NCI-H510A (cell line): ENCODE results near the gene GPR155.
"Not testable (repeated sequence)": the region's sequence is repeated elsewhere in the genome, so short reads cannot be mapped to it uniquely, and the experiment has no call there.

ENCODE experiments used
- DNase-seq: peaks from one replicate; lab custom pipeline; 2025; lab: John Stamatoyannopoulos, UW

GPR155 gene

DNA sequence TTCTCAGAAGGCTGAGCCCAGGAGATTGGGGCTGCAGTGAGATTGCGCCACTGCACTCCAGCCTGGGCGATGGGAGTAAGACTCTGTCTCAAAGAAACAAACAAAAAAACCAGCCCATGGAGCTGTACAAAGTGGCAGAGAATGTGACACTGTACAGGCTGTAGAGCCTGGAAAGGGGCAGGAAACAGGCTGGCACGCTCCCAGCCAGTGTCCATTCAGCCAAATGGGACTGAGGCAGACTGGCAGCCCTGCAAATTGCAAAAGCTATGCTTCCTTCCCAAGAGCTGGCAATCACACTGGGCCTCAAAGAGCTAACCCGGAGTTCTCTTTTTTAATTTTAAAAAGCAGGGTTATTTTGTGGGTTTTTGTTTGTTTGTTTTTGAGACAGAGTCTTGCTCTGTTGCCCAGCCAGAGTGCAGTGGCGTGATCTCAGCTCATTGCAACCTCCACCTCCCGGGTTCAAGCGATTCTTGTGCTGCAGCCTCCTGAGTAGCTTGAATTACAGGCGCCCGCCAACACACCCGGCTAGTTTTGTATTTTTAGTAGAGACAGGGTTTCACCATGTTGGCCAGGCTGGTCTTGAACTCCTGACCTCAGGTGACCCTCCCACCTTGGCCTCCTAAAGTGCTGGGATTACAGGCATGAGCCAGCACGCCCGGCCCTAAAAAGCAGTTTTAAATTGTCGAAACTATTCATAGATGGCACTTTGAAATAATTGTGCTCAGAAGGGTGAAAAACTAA, 48.5 kb downstream of the GPR155 start:
- no peak for DNase-seq

DNA sequence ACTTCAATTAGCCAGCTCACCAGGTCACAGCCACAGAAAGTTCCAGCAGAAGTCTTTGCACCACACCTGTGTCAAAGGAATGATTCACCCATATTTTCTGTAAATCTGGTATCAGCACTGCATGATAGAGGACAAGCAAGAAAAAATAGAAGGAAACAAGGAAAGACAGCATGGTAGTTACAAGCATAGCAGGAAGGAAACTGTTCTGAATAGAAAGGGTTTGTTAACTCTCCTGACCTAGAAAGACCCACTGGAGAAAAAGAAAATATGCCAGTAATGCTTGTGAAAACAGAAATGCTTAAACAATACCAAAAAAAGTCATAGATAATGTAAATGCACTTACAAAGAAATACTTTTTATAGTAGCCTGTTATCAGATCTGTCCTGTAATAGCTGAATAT, 50.5 kb downstream of the GPR155 start:
- no peak for DNase-seq

DNA sequence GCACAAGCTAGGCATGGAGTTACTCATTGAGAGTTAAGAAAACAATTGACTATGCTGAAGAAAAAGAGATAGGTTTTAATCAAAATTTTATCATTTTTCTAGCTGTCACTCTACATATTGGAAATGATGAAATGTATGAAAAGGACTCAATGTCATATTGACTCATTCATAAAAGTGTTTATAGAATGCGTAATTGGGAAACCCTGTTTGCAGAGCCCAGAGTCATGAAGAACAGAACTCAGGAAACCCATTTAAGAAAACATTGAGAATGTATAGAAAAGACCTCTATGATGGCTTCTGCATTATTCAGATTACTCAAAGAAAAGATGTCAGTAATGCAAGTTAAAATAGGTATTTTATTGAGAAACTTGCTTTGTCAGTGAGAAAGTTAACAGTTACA, 54.9 kb downstream of the GPR155 start:
- no peak for DNase-seq

DNA sequence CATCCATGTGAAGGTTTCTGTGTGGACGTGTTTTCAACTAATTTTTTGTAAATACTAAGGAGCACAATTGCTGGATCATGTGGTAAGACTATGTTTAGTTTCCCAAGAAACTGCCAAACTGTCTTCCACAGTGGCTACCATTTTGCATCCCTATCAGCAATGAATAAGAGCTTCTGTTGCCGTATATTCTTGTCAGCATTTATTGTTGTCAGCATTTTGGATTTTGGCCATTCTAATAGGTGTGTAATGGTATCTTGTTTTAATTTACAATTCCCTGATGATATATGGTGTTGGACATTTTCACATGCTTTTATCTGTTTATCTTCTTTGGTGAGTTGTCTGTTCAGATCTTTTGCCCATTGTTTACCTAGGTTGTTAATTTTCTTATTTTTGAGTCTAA, 56.8 kb downstream of the GPR155 start:
- no peak for DNase-seq

DNA sequence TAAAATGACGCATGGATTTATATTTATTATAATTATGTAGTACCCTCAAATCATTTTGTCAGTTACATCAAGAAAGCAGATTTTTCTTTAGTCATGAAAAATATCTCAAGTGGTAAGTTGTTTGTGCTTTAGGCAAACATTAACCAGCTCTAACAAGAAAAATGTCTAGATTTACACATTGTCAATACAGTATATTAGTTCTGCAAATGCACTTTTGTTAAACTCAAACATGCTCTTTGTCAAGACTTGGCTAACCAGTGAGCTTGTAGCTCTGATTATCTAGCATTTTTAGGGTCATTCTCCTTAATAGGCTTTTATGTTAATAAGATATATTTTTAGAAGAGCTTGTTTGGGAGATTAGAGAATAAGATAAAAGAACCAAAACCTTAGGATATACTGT, 58.6 kb downstream of the GPR155 start:
- no peak for DNase-seq

DNA sequence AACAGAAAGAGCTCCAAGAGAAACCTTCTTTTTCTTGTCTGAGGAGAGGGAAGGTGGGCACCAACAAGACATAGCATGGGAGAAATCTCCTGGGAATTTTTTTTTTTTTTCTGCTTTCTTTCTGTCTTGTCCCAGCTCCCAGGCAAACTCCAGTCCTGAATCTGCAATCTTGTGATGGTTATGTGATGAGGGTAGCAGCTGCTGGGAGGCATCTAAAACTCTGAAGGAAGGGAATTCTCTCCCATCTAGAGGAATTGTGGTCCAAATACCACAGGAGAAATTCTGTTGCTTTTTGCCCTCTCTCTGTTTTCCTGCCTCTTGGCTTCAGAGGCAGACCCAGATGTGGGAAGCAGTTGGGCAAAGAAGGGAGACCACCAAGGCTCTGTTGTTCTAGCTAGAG, 74.6 kb downstream of the GPR155 start:
- DNase-seq: no peak

DNA sequence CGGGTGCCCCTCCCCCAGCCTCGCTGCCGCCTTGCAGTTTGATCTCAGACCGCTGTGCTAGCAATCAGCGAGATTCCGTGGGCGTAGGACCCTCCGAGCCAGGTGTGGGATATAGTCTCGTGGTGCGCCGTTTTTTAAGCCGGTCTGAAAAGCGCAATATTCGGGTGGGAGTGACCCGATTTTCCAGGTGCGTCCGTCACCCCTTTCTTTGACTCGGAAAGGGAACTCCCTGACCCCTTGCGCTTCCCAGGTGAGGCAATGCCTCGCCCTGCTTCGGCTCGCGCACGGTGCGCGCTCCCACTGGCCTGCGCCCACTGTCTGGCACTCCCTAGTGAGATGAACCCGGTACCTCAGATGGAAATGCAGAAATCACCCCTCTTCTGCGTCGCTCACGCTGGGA, 76.8 kb downstream of the GPR155 start:
- DNase-seq: not testable (repeated sequence)

DNA sequence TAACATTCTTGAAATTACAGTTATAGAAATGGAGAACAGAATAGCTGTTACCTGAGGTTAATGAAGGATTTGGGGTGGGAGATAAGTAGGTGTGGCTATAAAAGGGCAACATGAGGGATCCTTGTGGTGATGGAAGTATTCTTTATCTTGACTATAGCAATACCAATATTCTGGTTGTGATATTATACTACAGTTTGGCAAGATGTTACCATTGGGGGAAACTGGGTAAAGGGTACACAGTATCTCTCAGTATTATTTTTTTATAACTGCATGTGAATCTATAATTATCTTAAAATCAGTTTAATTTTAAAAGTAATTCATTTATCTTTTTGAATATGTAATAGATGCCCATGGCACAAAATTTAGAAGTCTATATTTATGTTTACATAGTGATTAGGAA, 83.2 kb downstream of the GPR155 start:
- no peak for DNase-seq

DNA sequence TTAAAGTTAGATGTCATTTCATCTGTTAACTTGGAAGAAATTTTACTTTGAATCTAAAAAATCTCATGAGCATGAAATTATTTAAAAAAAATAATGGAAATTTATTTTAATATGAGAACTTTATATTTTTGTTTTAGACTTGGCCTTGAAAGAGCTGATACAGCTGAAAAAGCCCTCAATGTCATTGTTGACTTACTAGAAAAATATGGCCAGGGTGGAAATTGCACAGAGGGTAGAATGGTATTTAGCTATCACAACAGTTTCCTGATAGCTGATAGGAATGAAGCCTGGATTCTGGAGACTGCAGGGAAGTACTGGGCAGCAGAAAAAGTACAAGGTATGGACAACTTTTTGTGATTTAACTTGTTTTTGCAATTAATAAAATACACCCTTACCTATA, 86.0 kb downstream of the GPR155 start:
- no peak for DNase-seq

DNA sequence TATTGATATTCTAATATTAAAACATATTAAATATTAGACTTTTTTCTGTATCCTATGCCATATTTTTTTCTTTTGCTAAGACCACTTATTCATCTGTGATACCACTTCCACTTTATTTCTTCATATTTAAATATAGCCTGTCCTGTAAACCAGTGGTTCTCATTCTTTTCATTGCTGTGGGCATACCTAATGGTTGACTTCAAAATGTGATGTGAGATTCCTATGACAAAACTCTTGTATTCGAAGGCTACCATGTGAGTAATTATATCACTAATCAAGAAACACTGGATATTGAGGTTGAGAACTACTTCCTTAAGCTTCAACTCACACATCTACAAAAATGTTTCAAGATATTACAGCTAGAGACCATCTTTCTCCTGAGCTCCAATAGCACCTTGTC, 87.7 kb downstream of the GPR155 start:
- DNase-seq: no peak

DNA sequence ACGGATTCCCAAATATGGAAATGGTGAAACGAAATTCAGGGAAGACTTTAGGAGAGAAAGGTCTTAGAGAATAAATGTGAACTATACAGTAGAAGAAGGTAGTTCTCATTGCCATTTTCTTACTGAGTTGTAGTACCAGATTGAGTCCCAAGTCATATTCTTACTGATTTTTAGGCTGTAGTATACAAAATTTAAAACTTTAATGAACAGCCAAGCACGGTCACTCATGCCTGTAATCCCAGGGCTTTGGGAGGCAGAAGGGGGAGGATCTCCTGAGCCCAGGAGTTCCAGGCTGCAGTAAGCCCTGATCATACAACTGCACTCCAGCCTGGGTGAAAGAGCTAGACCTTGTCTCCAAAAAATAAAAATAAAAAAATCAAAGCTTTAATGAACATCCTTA, 89.1 kb downstream of the GPR155 start:
- no peak for DNase-seq

DNA sequence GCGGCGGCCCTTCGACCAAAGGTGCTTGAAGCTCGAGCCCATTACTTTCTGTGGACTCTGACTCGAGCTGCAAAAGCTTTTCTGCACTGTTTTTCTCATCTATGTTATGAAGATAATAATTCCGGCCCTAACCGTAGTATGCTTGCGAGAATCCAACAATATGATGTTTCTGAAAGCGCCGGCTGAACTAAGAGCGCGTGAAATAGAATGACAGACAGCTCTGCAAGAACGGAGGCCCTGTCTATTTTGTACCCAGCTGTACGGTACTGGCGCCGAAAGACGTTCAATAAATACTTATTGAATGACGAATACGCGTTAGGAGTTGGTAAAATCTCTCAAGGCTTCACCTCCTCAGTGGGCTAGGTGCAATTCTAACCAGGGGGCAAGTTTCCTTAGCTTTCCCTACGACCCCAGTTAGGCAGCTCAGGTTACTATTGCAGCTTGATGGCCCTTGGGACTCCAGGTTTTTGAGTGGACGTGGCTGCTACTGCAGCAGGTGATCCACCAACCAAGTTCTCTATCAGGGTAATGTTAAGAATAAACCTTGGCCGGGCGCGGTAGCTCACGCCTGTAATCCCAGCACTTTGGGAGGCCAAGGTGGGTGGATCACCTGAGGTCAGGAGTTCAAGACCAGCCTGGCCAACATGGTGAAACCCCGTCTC, 90.7 kb downstream of the GPR155 start:
- peak; percentile 84 for DNase-seq

DNA sequence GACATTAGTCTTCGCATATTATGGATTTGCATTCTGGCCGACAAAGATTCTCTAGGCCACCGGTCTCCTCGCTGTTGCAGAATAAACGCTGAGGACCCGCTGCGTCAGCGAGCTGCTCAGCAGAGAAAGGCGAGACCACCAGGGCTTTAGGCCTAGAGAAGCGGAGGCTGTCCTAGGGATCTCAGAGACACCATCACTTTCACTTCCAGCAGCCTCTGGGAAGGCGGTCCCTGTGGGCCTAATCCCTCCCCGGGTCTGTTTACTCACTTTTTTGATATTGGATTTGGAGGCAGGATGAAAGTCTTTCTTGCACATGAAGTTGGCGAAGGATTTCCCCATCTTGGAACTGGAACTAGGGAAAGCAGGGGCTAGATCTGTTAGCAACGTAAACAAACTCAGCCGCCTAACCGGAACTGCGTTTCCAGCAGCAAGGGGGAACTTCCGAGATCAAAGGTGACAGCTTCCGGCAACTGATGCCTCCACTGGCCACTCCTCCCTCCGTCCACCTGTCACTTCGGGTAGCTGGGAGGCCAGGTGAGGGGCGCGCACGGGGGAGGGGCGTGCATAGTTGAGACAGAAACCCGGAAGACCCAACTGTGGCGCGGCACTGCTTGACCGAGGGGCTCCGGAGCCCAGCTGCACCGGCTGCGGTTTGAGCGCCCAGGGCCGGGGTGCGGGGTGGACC, 91.4 kb downstream of the GPR155 start, which contains the start of gene SCRN3:
Gene SCRN3, plus strand, starts transcription at position 447 of the 685 bp plus-strand sequence. CDS start 2,554 bp downstream, outside the sequence.
- peak; percentile 99 for DNase-seq

DNA sequence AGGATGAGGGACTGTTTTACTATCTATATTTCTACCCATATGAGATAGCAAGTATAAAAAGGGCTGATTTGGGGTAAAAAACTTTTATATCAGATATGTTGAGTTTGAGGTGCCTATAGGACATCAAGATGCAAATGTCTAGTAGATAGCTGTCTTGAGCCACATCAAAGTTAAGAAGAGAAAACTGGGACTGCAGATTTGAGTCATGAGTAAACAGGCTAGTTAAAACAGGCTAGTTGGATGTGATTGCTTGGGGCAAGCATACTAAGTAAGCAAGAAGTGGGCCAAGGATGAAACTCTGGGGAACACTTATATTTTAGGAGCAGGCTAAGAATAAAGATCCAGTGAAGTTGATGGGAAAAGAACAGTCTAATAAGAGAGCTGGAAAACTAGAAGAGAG, 94.1 kb downstream of the GPR155 start:
- no peak for DNase-seq

DNA sequence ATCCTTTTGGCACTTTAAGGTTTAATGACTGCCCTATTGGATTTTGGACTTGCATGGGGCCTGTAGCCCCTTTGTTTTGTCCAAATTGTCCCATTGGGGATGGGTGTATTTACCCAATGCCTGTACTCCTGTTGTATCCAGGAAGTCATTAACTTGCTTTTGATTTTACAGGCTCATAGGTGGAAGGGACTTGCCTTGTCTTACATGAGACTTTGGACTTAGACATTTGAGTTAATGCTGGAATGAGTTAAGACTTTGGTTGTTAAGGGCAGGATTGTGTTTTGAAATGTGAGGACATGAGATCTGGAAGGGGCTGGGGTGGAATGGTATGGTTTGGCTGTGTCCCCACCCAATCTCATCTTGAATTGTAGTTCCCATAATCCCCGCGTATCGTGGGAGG, 96.5 kb downstream of the GPR155 start:
- DNase-seq: not testable (repeated sequence)

DNA sequence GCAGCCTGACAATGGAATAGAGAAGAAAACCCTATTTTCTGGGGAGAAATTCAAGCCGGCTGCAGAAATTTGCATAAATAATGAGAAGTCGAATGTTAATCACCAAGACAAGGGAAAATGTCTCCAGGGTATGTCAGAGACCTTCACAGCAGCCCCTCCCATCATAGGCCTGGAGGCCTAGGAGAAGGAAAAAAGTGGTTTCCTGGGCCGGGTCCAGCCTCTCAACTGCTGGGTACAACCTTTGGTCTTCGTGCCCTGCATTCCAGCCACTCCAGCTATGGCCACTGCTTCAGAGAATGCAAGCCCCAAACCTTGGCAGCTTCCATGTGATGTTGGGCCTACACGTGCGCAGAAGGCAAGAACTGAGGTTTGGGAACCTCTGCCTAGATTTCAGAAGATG, 97.3 kb downstream of the GPR155 start:
- no peak for DNase-seq

DNA sequence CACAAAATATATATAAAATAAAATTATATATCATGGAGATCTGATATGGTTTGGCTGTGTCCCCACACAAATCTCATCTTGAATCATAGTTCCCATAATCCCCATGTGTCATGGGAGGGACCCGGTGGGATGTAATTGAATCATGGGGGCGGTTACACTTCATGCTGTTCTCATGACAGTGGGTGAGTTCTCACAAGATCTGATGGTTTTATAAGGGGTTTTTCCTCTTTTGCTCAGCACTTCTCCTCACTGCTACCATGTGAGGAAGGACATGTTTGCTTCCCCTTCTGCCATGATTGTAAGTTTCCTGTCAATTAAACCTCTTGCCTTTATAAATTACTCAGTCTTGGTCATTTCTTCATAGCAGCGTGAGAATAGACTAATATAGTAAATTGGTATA, 98.1 kb downstream of the GPR155 start:
- not testable (repeated sequence) for DNase-seq

DNA sequence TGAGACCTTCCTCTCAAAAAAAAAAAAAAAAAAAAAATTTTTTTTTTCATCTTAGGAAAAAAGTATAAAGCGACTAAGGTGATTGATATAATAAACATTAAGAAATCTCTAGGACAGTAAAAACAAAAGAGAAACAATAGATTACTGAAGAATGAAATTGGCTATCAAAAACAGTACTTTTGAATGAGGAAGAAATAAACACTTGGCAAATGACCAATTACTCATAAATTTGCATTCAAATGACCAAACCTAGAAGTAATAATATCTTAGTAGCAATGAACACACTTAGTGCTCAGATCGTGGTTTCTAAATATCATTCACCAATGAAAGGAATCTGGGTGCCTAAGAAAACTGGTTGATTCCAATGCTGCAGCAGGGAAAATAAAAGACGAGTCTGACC, 101.6 kb downstream of the GPR155 start:
- no peak for DNase-seq

DNA sequence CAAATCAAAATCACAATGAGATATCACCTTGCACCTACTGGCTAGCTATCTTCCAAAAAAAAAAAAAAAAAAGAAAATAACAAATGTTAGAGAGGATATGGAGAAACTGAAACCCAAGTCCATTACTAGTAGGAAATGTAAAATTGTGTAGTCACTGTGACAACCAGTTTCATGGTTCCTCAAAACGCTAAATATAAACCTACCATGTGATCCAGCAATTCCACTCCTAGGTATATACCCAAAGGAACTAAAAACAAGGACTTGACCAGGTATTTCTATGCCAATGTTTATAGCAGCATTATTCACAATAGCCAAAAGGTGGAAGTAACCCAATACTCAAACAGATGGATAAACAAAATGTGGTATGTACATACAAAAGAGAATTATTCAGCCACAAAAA, 103.0 kb downstream of the GPR155 start:
- DNase-seq: no peak
